SHP77 treated with DMSO at 0.1 percent for 48 hours (cell line): ENCODE results near the gene BIN1.

Source experiments
- DNase-seq: peaks from one replicate; lab custom pipeline; 2025; lab: John Stamatoyannopoulos, UW

BIN1 gene

DNA sequence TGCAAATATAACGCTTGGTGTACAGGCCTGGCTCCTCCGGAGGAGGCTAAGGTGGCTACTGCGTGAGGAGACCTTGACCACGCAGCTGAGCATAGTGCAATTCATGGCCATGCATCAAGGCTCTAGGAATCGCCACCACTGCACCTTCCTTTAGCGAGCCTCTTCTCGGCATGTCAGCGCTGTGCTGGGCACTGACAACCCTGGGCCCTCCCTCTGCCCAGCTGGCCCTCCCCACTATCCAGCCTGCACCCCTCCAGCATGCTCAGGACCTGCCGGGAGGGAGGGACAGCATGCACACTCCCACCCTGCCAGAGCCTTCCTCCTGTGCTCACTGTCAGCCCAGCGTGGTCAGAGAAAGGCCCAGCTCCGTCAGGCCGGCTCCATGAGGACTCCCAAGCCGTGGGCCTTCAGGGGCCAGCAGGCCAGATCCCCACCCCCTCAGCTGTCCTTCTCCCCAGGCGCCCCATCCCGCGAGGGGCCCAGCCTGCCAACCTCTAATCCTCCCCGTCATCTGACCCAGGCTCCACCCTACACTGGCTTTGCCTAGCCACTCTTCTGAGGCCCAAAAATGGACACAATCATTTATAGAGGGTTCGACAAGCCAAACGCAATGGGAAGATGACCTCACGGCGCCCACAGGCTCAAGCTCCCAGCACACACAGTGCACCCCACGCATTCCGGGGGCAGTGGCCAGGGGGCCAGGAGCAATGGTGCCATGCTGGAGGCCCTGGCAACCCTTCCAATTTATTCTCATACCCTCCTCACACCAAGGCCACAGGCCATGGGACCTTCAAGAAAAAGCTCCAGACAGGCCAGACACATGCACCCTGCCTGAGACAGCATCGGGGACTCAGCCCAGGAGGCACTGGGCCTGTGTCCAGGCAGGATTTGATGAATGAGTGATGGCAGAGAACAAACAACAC, 3.5 kb downstream of the BIN1 start:
- no peak for DNase-seq

DNA sequence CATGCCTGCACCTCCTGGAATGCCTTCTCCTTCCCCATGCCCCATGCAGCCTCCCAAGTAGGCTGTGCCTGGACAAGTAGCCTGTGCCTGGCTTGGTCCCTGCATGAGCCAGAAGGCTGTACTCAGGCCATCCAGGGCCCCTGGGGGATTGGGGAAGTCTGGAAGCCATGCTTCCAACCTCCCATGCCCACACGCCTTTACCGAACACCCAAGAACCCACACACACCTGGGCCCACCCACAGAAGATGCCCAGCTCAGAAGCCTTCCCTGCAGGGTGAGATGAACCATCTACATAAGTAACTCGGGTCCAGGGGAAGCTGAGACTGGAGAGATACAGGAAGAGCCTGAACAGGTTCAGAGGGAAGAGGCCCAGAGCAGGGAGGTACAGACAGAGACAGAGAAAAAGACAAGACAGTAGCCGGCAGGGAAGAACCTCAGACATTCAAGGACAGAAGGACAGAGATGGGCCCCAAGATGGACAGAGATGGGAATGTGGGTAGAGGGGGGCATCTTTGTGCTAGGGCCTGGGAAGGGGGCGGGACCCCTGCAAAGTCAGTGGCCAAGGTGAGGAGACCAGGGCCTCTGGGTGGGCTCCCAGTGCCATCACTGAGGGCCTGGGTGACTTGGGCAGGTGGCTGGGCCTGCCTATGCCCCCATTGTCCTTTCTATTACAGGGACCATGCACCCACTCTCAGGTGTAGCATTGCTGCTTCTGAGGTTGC, 4.3 kb downstream of the BIN1 start:
- no peak for DNase-seq

DNA sequence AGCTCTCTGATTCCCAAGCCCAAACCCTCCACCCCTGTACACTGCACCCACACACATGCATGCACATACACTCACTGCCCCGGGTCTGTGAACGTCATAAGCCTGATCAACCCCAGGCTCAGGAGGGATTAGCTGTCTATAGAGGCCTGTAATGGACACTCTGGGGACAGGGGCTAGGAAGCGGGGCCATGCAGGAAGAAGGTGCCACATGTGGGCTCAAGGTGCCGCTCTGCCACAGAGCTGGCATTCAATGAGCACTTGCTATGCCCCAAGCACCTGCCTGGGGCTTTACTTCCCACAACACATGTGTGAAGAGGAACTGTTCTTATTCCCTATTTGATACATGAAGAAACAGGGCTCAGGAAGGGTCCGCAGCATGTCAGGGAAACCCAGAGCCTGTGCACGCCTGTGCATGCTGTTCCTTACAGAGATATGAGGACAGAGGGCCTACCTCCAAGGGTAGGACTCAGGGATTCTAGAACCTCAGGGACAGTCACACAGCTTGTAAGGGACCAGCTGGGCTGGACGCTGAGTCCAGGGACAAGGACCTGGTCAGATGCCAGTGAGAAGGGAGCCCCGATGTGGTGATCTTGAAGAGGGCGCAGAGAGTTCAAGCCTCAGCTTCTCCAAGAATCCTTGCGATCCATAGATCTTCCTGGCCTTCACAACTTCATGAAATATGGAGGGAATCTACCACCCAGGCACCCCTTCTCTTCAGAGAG, 5.0 kb downstream of the BIN1 start:
- no peak for DNase-seq

DNA sequence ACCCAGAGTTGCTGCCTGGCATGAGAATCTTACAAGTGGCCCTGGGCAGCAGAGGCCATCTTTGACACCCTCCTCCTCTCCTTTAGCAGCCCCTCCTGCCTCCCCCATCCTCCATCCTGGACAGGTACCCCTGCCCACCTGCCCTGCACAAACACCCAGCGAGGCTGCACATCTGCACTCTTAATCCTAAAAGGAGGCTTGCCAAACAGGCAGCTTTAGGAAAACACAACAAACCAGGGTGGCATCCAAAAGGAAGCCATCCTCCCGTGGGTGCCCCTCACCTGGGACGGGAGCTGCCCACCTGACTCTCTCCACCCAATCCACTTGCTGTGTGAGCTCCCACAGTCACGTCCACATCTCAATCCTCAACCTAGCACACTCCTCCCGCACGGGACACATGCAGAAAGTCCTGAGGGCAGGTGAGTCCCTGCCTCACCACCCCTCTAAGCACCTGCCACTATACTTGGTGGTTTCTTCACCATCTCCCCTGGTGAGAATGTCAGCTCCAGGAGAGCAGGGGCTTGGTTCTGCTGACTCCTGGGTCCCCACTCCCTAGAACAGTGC, 5.8 kb downstream of the BIN1 start:
- DNase-seq: no peak

DNA sequence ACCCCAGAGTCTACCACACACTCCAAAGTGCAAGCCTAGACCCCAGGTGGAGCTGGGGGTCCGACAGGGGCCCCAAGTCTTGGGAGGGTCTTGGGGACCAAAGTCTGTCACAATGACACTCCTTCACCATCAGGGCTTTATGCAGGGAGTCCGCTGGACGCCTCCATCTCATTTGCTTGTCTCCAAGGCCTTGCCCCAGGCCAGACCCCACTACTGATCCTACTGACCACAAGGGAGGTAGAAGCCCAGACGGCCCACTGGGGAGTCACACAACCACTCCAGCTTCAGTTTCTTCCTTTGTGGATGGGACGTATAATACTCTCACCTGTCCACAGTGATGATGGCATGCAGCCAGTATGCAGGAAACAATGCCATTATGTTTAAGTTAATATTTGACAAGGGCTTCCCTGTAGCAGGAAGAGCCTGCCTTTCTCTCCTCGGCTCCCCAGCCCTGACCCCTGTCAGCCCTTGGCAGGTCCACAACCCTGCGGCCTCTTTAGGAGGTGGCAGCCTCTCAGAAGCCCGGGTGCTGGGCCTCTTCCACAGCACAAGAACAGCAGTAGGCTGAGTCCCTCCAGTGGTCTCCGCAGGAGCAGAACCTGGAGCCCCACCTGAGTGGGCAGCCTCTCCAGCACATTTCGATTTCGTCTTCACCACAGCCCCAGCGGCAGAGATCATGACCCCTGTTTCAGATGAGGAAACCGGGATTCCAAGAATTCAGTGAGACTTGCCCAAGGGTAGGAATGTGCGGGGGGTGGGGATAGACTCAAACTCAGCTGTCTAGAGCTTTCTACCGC, 6.5 kb downstream of the BIN1 start:
- no peak for DNase-seq

DNA sequence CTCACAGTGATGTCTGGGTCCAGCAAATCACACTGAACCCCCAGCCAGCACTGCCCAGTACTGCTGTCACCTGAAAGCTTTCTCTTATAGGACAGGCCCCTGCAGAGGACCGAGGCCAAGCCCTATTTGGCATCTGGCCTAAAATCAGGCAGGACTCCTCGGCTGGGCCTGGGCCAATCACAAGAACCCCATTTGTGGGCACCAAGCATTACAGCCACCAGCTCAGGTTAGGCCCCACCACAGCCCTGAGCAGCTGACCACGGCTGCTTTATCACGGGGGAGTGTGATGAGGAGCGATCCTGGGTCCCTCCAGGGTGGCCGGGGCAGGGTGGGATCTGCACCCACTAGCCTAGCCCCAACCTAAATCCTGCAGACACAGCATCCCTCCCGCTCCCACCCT, 8.2 kb downstream of the BIN1 start:
- no peak for DNase-seq

DNA sequence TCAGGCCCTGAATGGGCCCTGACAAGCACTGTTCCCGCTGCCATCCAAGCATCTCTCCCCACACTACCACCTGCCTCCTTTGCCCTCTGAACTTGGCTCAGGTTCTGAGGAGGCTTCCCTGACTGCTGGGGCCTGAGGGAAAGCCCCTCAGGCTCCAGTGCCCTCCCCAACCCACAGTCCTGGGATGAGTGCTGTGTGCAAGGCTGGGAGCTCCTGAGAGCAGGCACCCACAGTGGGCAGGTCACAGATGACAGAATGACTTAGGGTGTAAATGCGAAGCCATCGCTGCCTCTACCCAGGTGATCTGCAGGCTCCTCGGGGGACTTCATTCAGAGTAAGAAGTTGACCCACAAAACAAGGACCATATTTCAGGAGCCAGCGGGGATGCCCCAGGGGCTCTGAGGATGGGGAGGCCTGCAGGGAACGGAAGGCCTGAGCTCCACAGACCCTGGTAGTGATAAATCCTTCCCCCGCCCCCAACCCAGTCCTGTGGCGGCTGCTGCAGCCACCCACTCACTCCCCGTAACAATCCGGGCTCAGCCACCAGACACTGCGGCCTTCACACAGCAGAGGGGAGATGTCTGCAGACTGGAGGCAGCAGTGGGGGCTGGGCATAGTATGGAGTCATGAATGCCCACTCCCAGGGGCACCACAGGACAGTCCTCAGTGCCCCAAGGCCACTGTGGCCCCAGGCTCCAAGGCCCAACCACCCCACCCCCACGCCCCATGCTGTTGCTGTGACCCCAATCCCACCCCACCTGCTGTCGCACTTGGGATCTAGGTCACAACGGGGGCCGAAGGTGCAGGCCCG, 8.9 kb downstream of the BIN1 start:
- no peak for DNase-seq

DNA sequence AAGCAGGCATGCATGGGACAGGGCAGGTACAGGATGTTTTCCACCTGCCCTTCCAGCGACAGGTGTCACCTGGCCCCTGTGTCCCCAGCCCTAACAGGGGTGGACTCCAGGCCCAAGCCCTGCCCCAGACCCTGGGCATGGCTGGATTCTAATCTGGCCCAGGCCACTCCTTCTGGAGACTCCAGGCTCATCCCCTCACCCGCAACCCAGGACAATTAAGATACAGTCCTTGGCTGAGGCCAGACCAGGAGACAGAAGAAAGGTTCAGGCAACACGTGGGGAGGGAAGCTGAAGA, 9.5 kb downstream of the BIN1 start:
- no peak for DNase-seq

DNA sequence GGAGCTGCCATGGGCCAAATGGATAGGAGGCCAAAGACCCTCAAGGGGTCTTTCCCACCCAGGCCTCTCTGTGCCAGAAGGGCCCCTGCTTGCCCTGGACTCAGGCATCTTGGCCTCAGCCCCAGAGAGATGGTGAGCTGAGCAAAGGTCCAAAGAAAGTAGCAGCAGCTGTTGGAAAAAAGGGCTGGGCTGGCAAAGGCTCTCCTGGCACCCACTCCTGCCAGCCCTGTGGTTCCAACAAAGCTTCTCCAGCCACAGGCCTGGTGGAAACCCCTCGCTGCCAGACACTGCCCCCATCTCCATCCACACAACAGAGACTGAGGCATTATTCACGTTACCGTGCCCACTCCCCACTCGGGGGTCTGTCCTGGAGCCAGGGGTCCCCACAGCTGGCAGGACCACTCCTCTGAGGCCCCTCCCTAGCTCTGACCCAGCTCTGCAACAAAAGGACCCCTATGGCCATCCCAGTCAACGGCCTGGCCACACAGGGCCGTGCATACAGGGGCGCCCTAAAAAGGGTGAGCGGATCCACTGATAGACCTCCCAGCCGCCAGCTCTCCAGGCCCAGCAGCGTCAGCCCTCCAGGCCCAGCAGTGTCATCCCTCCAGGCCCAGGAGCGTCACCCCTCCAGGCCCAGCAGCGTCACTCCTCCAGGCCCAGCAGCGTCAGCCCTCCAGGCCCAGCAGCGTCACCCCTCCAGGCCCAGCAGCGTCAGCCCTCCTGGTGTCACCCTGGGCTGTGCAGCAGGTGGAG, 10.1 kb downstream of the BIN1 start:
- no peak for DNase-seq

DNA sequence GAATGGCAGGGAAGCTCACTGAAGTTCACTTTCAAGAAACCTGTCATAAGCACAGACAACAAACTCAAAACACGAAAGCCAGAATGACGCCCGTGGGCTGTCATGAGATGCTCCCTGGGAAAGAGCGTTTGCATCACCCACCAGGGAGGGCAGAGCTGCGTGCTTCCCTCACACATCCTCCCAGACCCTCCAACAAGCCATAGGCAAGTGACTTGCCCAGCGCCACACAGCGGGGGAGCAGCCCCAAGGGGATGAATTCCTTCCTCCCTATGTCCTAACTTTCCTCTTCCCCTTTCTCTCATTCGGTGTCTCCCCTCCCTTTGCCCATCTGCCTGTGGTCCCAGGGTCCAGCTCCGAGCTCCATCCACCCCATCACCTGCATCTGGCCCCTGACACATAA, 10.7 kb downstream of the BIN1 start:
- no peak for DNase-seq

DNA sequence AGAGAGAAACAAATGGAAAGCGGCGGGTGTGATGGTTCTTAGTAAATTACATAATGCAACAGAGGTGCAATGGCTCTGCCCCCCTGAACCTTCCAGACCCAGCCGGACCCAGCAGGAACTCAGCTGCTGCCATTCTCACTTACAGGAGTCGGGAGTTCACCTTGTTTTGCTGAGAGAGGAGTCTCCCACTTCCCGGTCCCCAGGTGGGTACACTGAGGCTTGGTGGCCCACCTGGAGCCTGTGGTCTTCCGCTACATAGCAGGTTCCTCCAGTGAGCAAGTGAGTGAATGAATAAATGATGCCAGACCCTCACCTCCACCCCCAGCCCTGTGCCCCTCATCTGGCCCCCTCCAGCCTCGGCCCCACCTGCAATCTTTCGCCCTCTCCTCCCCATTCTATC, 11.2 kb downstream of the BIN1 start:
- no peak for DNase-seq

DNA sequence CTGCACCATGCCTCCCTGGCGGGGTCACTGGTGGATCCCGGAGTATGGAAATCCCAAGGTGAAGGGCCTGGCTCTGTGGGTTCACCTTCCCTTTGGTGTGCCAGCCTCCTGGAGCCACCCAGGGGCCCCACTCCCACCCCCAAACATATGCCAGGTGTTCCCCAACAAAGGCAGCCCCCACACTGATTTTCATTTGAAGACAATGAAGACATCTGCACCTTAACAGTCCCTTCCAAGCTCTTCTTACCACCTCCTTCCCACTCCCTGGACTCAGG, 11.7 kb downstream of the BIN1 start:
- DNase-seq: no peak

DNA sequence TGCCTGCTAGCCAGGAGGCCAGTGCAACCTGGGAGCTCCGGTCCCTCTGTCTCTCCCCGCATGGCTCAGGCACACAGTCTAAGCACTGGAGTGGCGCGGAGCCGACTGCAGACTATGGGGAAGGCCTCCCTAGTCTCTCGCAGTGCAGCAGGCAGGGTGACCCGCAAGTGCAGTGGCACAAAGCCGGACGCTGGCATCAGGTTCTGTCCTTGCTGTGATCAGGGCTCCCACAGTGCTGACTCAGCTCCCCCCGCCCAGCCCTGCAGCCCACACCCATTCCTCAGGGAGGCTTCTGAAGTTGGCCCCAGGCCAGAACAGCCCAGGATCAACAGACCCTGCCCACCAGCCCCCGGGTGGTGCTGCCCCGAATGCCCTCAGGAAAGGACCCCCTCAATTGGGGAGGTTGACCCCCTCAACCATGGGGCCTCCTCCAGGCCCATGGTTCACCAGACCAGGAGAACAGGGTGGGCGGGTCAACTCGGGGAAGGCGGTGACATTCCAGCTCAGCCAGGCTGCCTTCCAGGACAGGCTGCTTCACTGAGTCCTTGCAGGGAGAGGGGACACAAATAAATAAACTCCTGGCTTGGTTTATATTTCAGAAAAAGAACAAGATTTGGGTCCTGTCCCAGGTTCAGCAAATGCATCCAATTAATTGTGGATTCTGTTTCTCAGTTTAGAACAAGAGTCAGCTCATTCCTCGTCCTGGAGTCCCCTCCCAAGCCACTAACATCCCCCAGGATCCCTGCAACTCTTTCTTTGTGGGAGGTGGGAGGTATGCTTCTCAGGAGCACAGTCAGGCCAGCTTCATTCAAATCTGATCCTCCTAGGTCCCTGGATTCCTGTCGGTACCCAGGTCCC, 12.2 kb downstream of the BIN1 start:
- no peak for DNase-seq

DNA sequence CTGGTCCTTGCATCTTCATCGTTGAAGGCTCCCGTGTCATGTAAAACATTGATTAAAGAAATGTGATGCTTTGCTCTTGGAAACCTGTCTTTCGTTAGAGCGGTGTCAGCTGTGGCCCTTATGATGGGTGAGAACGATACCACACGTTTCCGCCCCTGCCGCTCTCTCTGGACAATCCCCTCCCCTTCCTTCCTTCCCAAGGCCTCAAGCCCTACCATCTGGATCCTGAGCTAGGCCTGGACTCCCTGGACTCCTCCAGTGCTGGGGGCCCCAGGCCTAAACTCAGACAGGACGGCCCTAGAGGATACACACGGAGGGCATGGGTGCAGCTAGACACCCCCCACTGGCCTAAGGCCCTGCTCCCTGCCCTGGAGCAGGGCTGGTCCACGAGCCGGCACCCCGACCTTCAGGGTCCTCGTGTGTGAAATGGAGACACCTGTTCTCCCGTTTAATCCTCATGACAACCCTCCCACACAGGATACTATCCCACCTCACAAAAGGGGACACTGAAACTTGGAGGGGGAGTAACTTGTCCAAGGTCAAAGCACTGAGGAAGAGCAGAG, 13.2 kb downstream of the BIN1 start:
- DNase-seq: no peak

DNA sequence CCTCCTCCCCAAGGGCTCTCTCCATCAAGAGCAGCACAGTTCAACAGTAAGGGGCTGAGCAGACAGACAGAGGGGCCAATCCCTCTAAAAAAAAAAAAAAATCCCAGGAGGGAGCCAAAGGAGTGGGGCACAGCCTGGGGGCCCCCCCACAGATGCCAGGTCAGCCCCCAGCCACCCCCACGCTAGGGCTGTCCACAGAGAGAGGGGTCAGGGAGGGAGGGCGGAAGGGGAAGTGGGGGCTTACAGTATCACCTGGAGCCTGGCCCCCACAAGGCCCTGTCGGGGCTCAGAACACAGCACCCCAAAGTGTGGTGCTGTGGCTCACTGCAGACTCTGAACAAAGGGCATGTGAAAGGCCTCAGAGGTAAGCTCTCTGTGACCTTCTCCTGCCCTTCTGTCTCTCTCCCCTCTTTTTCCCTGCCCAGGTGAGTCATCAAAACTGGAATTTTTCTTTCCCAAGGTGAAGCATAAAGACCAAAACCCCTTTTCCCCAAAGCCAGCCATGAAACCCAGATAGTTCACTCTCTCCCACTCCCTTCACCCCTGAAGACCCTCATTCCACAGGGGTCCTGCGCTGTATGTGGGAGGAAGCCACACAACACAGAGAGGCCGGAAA, 13.9 kb downstream of the BIN1 start:
- no peak for DNase-seq

DNA sequence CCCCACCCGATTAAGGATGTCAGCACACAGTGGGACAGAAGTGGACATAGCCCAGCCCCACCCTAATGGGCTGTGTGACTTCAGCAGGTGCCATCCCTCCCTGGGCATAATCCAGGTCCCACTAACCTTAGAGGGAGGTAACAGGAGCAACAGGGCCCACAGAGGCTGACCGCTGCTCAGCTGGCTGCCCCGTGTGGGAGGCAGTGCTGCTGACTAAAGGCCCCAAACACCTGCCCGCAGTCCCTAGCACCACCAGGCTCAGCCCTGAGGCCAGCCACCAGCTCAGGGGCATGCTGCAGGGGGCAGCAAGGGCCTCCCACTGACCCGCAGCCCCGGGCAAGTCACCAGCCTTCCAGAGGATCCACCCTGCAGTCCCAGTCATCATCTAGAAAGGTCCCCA, 14.6 kb downstream of the BIN1 start:
- DNase-seq: no peak

DNA sequence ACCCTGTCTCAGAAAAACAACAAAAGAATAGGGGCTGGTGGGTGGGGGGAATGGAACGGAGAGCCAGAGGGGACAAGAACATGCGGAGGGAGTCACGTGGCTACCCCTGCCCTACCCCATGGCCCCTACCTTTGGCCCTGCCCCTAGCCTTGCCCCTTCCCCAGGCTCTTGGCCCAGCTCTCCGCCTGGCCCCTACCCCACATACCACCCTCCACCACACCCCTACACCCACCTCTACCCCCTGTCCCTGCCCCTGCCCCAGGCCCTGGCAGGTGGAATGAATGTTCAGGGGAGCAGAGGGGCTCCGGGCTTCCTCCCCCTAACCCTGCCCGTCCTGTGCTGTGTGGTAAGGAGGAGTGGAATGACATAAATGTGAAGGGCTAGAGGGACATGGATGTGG, 15.1 kb downstream of the BIN1 start:
- DNase-seq: no peak

DNA sequence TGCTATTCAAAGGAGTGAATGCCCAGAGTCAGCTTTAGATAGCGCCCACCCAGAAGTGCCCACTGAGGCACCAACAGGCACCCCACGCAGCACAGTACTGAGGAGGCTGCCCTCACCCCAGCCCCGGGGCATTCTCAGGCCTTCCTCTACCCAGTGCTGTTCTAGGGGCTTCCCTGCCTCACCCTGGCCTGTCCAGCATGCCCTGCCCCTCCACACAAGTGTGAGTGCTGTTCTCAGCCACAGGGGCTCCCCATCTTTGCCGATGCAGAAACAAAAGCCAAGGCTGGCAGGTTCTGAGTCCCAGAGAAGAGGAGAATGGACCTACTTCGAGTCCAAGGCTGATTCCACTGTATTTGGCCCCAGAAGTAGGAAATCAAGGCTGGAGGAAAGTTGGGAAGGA, 15.8 kb downstream of the BIN1 start:
- no peak for DNase-seq
